ENCODE measurements around the gene NUDT2.
"Not testable (repeated sequence)": the region's sequence is repeated elsewhere in the genome, so short reads cannot be mapped to it uniquely, and the experiment has no call there.

The NUDT2 gene

GRCh38 chr9:34335376-34335775, 6.0 kb downstream of the NUDT2 start:
- DNase-seq (ENCODE audit: low read depth) = no peak

GRCh38 chr9:34337403-34337802, 8.0 kb downstream of the NUDT2 start:
- no peak for DNase-seq (ENCODE audit: low read depth)

- not testable (repeated sequence) for DNase-seq (ENCODE audit: low read depth)
These were observed 8.7 kb downstream of the NUDT2 start for GRCh38 chr9:34338079-34338478.

- no peak for DNase-seq (ENCODE audit: low read depth)
These were observed 9.5 kb downstream of the NUDT2 start for GRCh38 chr9:34338665-34339385.

GRCh38 chr9:34341659-34342295, 12.4 kb downstream of the NUDT2 start:
- DNase-seq (ENCODE audit: low read depth) = no peak

- DNase-seq (ENCODE audit: low read depth) = no peak
These were observed 13.7 kb downstream of the NUDT2 start for GRCh38 chr9:34343090-34343489.

- no peak for DNase-seq (ENCODE audit: low read depth)
These were observed 14.2 kb downstream of the NUDT2 start for GRCh38 chr9:34343605-34344004.

GRCh38 chr9:34346873-34347799, 17.8 kb downstream of the NUDT2 start:
- DNase-seq (ENCODE audit: low read depth) = no peak

GRCh38 chr9:34347800-34348158, 18.4 kb downstream of the NUDT2 start:
- DNase-seq (ENCODE audit: low read depth) = no peak

- no peak for DNase-seq (ENCODE audit: low read depth)
These were observed 20.0 kb downstream of the NUDT2 start for GRCh38 chr9:34349324-34349723.

GRCh38 chr9:34352122-34352652, 22.8 kb downstream of the NUDT2 start:
- DNase-seq (ENCODE audit: low read depth) = not testable (repeated sequence)

GRCh38 chr9:34352957-34353356, 23.6 kb downstream of the NUDT2 start:
- DNase-seq (ENCODE audit: low read depth) = not testable (repeated sequence)

- DNase-seq (ENCODE audit: low read depth) = no peak
These were observed 33.3 kb downstream of the NUDT2 start for GRCh38 chr9:34362614-34363214.

GRCh38 chr9:34363619-34364351, 34.4 kb downstream of the NUDT2 start:
- no peak for DNase-seq (ENCODE audit: low read depth)

- no peak for DNase-seq (ENCODE audit: low read depth)
These were observed 35.9 kb downstream of the NUDT2 start for GRCh38 chr9:34365282-34365681.

GRCh38 chr9:34366365-34366764, 37.0 kb downstream of the NUDT2 start:
- DNase-seq (ENCODE audit: low read depth) = no peak

- not testable (repeated sequence) for DNase-seq (ENCODE audit: low read depth)
These were observed 38.5 kb downstream of the NUDT2 start for GRCh38 chr9:34367751-34368410.

- not testable (repeated sequence) for DNase-seq (ENCODE audit: low read depth)
These were observed 39.4 kb downstream of the NUDT2 start for GRCh38 chr9:34368796-34369195.

- no peak for DNase-seq (ENCODE audit: low read depth)
These were observed 40.3 kb downstream of the NUDT2 start for GRCh38 chr9:34369636-34370035.

- no peak for DNase-seq (ENCODE audit: low read depth)
These were observed 41.1 kb downstream of the NUDT2 start for GRCh38 chr9:34370335-34370969.

All from activated T-cell treated with anti-CD3 and anti-CD28 coated beads for 48 hours (primary cell).